K562 (cell line): ENCODE measurements around the gene BRICD5. TPM values are rescaled to one million over a fixed set of nuclear protein-coding genes. Genes with fewer than 3 reads are reported as not detected.

Experiments used
- ESRRA ChIP-seq: fragments of 450-650 bp; IDR thresholded peaks from 2 replicates; pipeline ENCODE4 v1.6.1; 2014; ENCODE audit warnings: low read depth, mild to moderate bottlenecking, moderate library complexity, borderline replicate concordance
- EWSR1 ChIP-seq: fragments of 450-650 bp; IDR thresholded peaks from 2 replicates; pipeline ENCODE4 v1.6.1; 2018; ENCODE audit warnings: borderline replicate concordance, mild to moderate bottlenecking, low read depth, moderate library complexity; ENCODE audit not compliant: partially characterized antibody
- FOXK2 ChIP-seq, 2 experiments: fragments of 450-650 bp; IDR thresholded peaks in 1 of 2; conservative IDR thresholded peaks in 1 of 2; 2 replicates each; pipeline ENCODE4 v1.6.1; 2016; ENCODE audit warnings: low read depth in 2 of 2, mild to moderate bottlenecking in 1 of 2
- HDAC6 ChIP-seq: IDR thresholded peaks from 2 replicates; pipeline ENCODE4 v1.6.1; 2012; ENCODE audit warnings: low read depth, mild to moderate bottlenecking, control low read depth, inconsistent platforms, low read length, moderate library complexity
- HSF4 ChIP-seq: fragments of 250-450 bp; sonication (Bioruptor Pico); IDR thresholded peaks from 2 replicates; pipeline ENCODE4 v2.1.2; 2022; ENCODE audit warnings: mild to moderate bottlenecking, moderate library complexity, borderline replicate concordance
- MGA ChIP-seq: fragments of 450-650 bp; IDR thresholded peaks from 2 replicates; pipeline ENCODE4 v1.6.1; 2016; ENCODE audit warnings: mild to moderate bottlenecking, moderate library complexity
- PRPF4 ChIP-seq: fragments of 200-400 bp; formaldehyde crosslinking; IDR thresholded peaks from one replicate; pipeline ENCODE4 v1.6.1; 2017; ENCODE audit warnings: low read length, low read depth, mild to moderate bottlenecking; ENCODE audit not compliant: insufficient read depth, poor library complexity, severe bottlenecking
- ZNF398 ChIP-seq: fragments of 250-450 bp; sonication (Bioruptor Pico); IDR thresholded peaks from 2 replicates; pipeline ENCODE4 v1.8.0; 2021; ENCODE audit warnings: moderate library complexity, mild to moderate bottlenecking, inconsistent platforms
- ZNF408 ChIP-seq: fragments of 250-450 bp; sonication (Bioruptor Pico); IDR thresholded peaks from 2 replicates; pipeline ENCODE4 v1.4.0; 2020; ENCODE audit warnings: low read depth, mild to moderate bottlenecking, moderate library complexity
- ZNF551 ChIP-seq: fragments of 250-450 bp; sonication (Bioruptor Pico); IDR thresholded peaks from 2 replicates; pipeline ENCODE4 v1.5.0; 2021; ENCODE audit warnings: mild to moderate bottlenecking, moderate library complexity
- ZNF77 ChIP-seq: fragments of 250-450 bp; sonication (Bioruptor Pico); IDR thresholded peaks from 2 replicates; pipeline ENCODE4 v1.5.0; 2020
- polyA plus RNA-seq, 8 experiments: library from polyadenylated mRNA; depleted of rRNA in 4 of 8; stranded (reverse) in 5 of 8; unstranded in 3 of 8; fragments of >200 nt; fragmentation: Nextera tagmentation in 2 of 8; fragmentation: Illumina TruSeq in 1 of 8; extraction: Ambion mirVana in 2 of 8; extraction: Trizol in 1 of 8; gene quantifications; 2 replicates each; pipeline versions ENCODE4 v1.2.1 to v1.2.3, GENCODE V29; 2011 to 2014; ENCODE audit warnings: inconsistent platforms in 1 of 8, missing spikeins in 1 of 8
- total RNA-seq, 7 experiments: library from RNA; depleted of rRNA in 6 of 7; stranded (reverse); fragments of >200 nt in 6 of 7; fragmentation: Illumina TruSeq in 2 of 7; extraction: Trizol in 2 of 7; gene quantifications; 2 replicates each; pipeline versions ENCODE4 v1.2.1 to v1.2.3, GENCODE V29; 2011 to 2021; ENCODE audit warnings: low replicate concordance in 1 of 7

The BRICD5 gene
- total and polyA plus RNA-seq, 9 of the 15 experiments (the other 6 are each of a cell fraction or from before 2014, with no cell fraction given), result 0.24 to 15.1 (median 2.4) TPM; not detected in 1

- TF ChIP-seq MGA, result no peak; the same call in 1 of the 2 replicates
- TF ChIP-seq EWSR1, result no peak
- TF ChIP-seq ZNF551 (CRISPR knock-in tag), result no peak
- TF ChIP-seq ZNF398 (CRISPR knock-in tag), result no peak
- no peak for TF ChIP-seq ZNF77 (CRISPR knock-in tag)
- TF ChIP-seq HSF4 (CRISPR knock-in tag), result no peak
- TF ChIP-seq ESRRA, result peak; percentile 50; the same call in 1 of the 2 replicates
- peak in 1 of 2 experiments; percentile 99; a peak in 2 of 4 replicates for TF ChIP-seq FOXK2 (conservative IDR thresholded peaks at IDR 0.05 in 1 of 2, IDR thresholded peaks at IDR 0.05 in 1 of 2; ENCODE audit: low read depth in 2 of 2)
- TF ChIP-seq PRPF4, result no peak
- no peak for TF ChIP-seq HDAC6
- TF ChIP-seq ZNF408 (CRISPR knock-in tag), result no peak
These were observed 5.3 kb downstream of the BRICD5 start, which contains the start of gene MLST8 (continued) for GRCh38 chr16:2205104-2205966.
